Spleen (tissue), 11 donors: ENCODE measurements around the gene DMAC2L. TPM values are rescaled to one million over a fixed set of nuclear protein-coding genes. Genes with fewer than 3 reads are reported as not detected.

Experiments
- DNase-seq: peaks from one replicate; pipeline ENCODE4 v3.0.0-alpha.2; 2020
- H3K27ac ChIP-seq, 8 donors: fragments of 200-600 bp; sonication (generic) in 7 of 8; 1 replicate in 4 of 8; 2 replicates in 4 of 8; pipeline versions ENCODE4 v1.5.0 to v1.8.0; 2016 to 2021; ENCODE audit warnings: inconsistent platforms in 4 of 8, mild to moderate bottlenecking in 4 of 8, moderate library complexity in 1 of 8
- H3K27me3 ChIP-seq, 7 donors: fragments of 200-600 bp; sonication (generic) in 6 of 7; replicated peaks in 1 of 7; 1 replicate in 4 of 7; 2 replicates in 3 of 7; pipeline versions ENCODE4 v1.5.0 to v1.8.0; 2016 to 2021; ENCODE audit warnings: inconsistent platforms in 3 of 7, mild to moderate bottlenecking in 1 of 7
- H3K36me3 ChIP-seq, 6 donors: fragments of 200-600 bp; sonication (generic) in 5 of 6; 1 replicate in 4 of 6; 2 replicates in 2 of 6; pipeline versions ENCODE4 v1.5.0 to v1.8.0; 2016 to 2021; ENCODE audit warnings: inconsistent platforms in 2 of 6
- H3K4me1 ChIP-seq, 6 donors: fragments of 200-600 bp; sonication (generic) in 5 of 6; 1 replicate in 3 of 6; 2 replicates in 3 of 6; pipeline versions ENCODE4 v1.5.0 to v1.8.0; 2016 to 2021; ENCODE audit warnings: inconsistent platforms in 3 of 6
- H3K4me3 ChIP-seq, 8 donors: fragments of 200-600 bp; sonication (generic) in 7 of 8; 1 replicate in 4 of 8; 2 replicates in 4 of 8; pipeline versions ENCODE4 v1.5.0 to v1.8.0; 2016 to 2021; ENCODE audit warnings: inconsistent platforms in 4 of 8, mild to moderate bottlenecking in 4 of 8, moderate library complexity in 2 of 8
- H3K9me3 ChIP-seq, 8 donors: fragments of 200-600 bp; sonication (generic) in 7 of 8; 1 replicate in 4 of 8; 2 replicates in 4 of 8; pipeline versions ENCODE4 v1.5.0 to v1.8.0; 2016 to 2021; ENCODE audit warnings: inconsistent platforms in 4 of 8
- CTCF ChIP-seq, 11 experiments: fragments of 200-600 bp in 7 of 11; fragments of 450-650 bp in 4 of 11; sonication (generic) in 4 of 11; IDR thresholded peaks in 8 of 11; conservative IDR thresholded peaks in 3 of 11; 1 replicate in 7 of 11; 2 replicates in 4 of 11; pipeline versions ENCODE4 v1.4.0 to v1.8.0; 2016 to 2021; ENCODE audit warnings: antibody characterized with exemption in 11 of 11, inconsistent platforms in 4 of 11, mild to moderate bottlenecking in 1 of 11
- POLR2A ChIP-seq, 3 donors: fragments of 450-650 bp; IDR thresholded peaks; one replicate each; pipeline ENCODE4 v1.5.1; 2017; ENCODE audit warnings: antibody characterized with exemption in 3 of 3, mild to moderate bottlenecking in 1 of 3
- POLR2AphosphoS5 ChIP-seq, 3 donors: sonication (generic); formaldehyde crosslinking; IDR thresholded peaks; one replicate each; pipeline ENCODE4 v1.5.1; 2017; ENCODE audit warnings: antibody characterized with exemption in 3 of 3
- WGBS, 5 donors: extraction: QIAGEN DNeasy Blood & Tissue Kit in 3 of 5; methylation state at CpG; one replicate each; pipeline versions ENCODE4 v1.1.5 to v1.1.7; 2013 to 2018; 5-methylcytosine and 5-hydroxymethylcytosine counted together
- intact Hi-C: fragments of 100-400 bp; cut with DNase I; formaldehyde crosslinking; loops from one replicate; pipeline ENCODE4 v1.15.0; 2023; ENCODE audit warnings: low total_unique reads
- polyA plus RNA-seq, 3 donors: library from polyadenylated mRNA; stranded (reverse); fragments of 200-250 nt; gene quantifications; one replicate each; pipeline ENCODE4 v1.2.1, GENCODE V29; 2013
- total RNA-seq, 7 donors: library from RNA; depleted of rRNA in 3 of 7; stranded (reverse); fragments of >200 nt in 3 of 7; fragmentation: NEBNext Ultra II Directional in 4 of 7; extraction: Animal tissue kit (Norgen Biotek cat#: 25700) in 4 of 7; gene quantifications; one replicate each; pipeline versions ENCODE4 v1.1.0 to v1.2.1, GENCODE V29; 2016 to 2021
- donor health status: healthy with polysubstance abuse.
- donor health status: DM: no; HTN: no; CAD: no; lungs with moderate emphysema.
- donor health status: DM: no; HTN: no; CAD: no.
- donor health status: Bipolar disorder and iron deficiency.
- donor health status: healthy.
- donor health status: DM: no; HTN: no; CAD: no.
- donor health status: DM: yes; HTN: yes; CAD: no.

Gene DMAC2L
- total and polyA plus RNA-seq, 10 donors, result 10.0 to 24.7 (median 18.5) TPM

GRCh38 chr14:50342221-50343078 is 30.3 kb downstream of the DMAC2L start:
- DNase-seq, result peak; percentile 87
- Histone ChIP-seq H3K36me3 (peaks cover 0 to 34% (median 12%) of the 10 kb centered on the region in 6 donors), H3K4me1 (peaks cover 3 to 52% (median 24%) of the 10 kb centered on the region in 6 donors), H3K9me3 (no peaks in the 10 kb centered on the region), H3K27ac (peak overlapping the region in 7 of 8 donors; percentile 6 to 76 (median 71)), H3K27me3 (no peaks in the 10 kb centered on the region), H3K4me3 (peak overlapping the region in 2 of 8 donors; percentile 2 to 44)
- intact Hi-C loops, result no loop called here
- TF ChIP-seq CTCF (IDR thresholded peaks at IDR 0.05 in 8 of 11, conservative IDR thresholded peaks at IDR 0.05 in 3 of 11) (peak in 8 of 11 experiments; percentile 18 to 61 (median 36)), POLR2A (IDR thresholded peaks at IDR 0.05) (no peak), POLR2AphosphoS5 (IDR thresholded peaks at IDR 0.05) (peak in 2 of 3 donors; percentile 62 to 80)
- 9 to 18% (median 12%) methylated on average over 8 of the region's 8 CpGs for WGBS, 5 donors

GRCh38 chr14:50343434-50343833 is 31.3 kb downstream of the DMAC2L start:
- Histone ChIP-seq H3K4me3 (no peak overlapping the region), H3K4me1 (peaks cover 4 to 62% (median 31%) of the 10 kb centered on the region in 6 donors), H3K27me3 (no peaks in the 10 kb centered on the region), H3K27ac (peak overlapping the region in 4 of 8 donors; percentile 59 to 76 (median 73)), H3K9me3 (no peaks in the 10 kb centered on the region), H3K36me3 (peaks cover 0 to 24% (median 9%) of the 10 kb centered on the region in 6 donors)
- TF ChIP-seq POLR2AphosphoS5 (IDR thresholded peaks at IDR 0.05) (no peak), POLR2A (IDR thresholded peaks at IDR 0.05) (no peak), CTCF (IDR thresholded peaks at IDR 0.05 in 8 of 11, conservative IDR thresholded peaks at IDR 0.05 in 3 of 11) (no peak)
- 76 to 95% (median 85%) methylated on average over 1 of the region's 1 CpG for WGBS, 5 donors
- no peak for DNase-seq
- intact Hi-C loops, result no loop called here

- H3K36me3 ChIP-seq, result peaks cover 0 to 17% (median 6%) of the 10 kb centered on the region in 6 donors
- no peak overlapping the region for H3K4me3 ChIP-seq
- H3K4me1 ChIP-seq, result peaks cover 4 to 63% (median 31%) of the 10 kb centered on the region in 6 donors
- no peak overlapping the region for H3K27ac ChIP-seq
- no peak for TF ChIP-seq CTCF (IDR thresholded peaks at IDR 0.05 in 8 of 11, conservative IDR thresholded peaks at IDR 0.05 in 3 of 11)
- no peak for TF ChIP-seq POLR2AphosphoS5 (IDR thresholded peaks at IDR 0.05)
- TF ChIP-seq POLR2A (IDR thresholded peaks at IDR 0.05), result no peak
- 76 to 85% (median 83%) methylated on average over 7 of the region's 7 CpGs for WGBS, 5 donors
- no peak for DNase-seq
- intact Hi-C loops, result no loop called here
- H3K27me3 ChIP-seq, result no peaks in the 10 kb centered on the region
- no peaks in the 10 kb centered on the region for H3K9me3 ChIP-seq
Measured at GRCh38 chr14:50344116-50344775, 32.1 kb downstream of the DMAC2L start.
